Sigmoid colon (tissue), 4 donors: ENCODE data around the gene CLDN14.

Experiments used
- CTCF ChIP-seq, 4 experiments: fragments of 450-650 bp in 3 of 4; fragments of 200-600 bp in 1 of 4; IDR thresholded peaks; one replicate each; pipeline ENCODE4 v1.5.1; 2016 to 2019; ENCODE audit warnings: antibody characterized with exemption in 4 of 4, mild to moderate bottlenecking in 3 of 4, moderate library complexity in 2 of 4
- POLR2AphosphoS5 ChIP-seq, 4 donors: sonication (generic); formaldehyde crosslinking; IDR thresholded peaks; one replicate each; pipeline ENCODE4 v1.6.1; 2017; ENCODE audit warnings: antibody characterized with exemption in 4 of 4

DNA sequence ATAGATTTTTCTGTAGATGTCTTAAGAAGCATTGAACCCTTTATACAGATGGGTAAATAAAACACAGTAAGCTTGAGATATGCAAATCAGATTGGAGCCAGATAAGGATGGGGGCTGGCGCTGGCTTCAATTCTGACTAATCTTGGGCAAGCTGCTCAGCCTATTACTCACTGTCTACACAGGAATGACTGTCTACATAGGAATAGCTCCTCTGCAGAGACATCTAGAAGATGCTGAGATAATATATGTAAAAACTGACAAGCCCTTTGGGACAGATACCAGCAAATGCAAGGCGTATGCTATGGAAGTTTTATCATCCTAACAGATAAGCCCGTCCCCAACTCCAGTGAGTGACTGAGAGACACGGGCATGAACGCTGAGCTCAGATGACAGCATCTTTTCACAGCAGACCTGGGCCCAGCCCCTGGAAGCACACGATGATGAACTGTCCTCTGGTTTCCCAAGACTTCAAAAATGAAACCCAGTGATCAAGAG, 1.7 kb downstream of the CLDN14 start:
- no peak for TF ChIP-seq CTCF (IDR thresholded peaks at IDR 0.05)
- TF ChIP-seq POLR2AphosphoS5 (IDR thresholded peaks at IDR 0.05): no peak
